Esophagus muscularis mucosa (tissue), 4 donors: ENCODE data around the gene RRM1. TPM values are rescaled to one million over a fixed set of nuclear protein-coding genes. Genes with fewer than 3 reads are reported as not detected.

Experiments used
- DNase-seq: peaks from one replicate; pipeline ENCODE4 v3.0.0-alpha.2; 2017; ENCODE audit errors: extremely low spot score
- H3K27ac ChIP-seq, 4 donors: fragments of 200-600 bp; sonication (generic); replicated peaks in 1 of 4; 1 replicate in 3 of 4; 2 replicates in 1 of 4; pipeline ENCODE4 v1.5.1; 2016 to 2019; ENCODE audit warnings: mild to moderate bottlenecking in 1 of 4
- H3K27me3 ChIP-seq, 4 donors: fragments of 200-600 bp; sonication (generic); one replicate each; pipeline versions ENCODE4 v1.5.1 to v1.6.0; 2016 to 2019
- H3K36me3 ChIP-seq, 4 donors: fragments of 200-600 bp; sonication (generic); one replicate each; pipeline ENCODE4 v1.5.1; 2016 to 2019
- H3K4me1 ChIP-seq, 4 donors: fragments of 200-600 bp; sonication (generic); one replicate each; pipeline ENCODE4 v1.5.1; 2016 to 2019
- H3K4me3 ChIP-seq, 4 donors: fragments of 200-600 bp; sonication (generic); 1 replicate in 2 of 4; 2 replicates in 2 of 4; pipeline ENCODE4 v1.5.1; 2016 to 2019; ENCODE audit warnings: mild to moderate bottlenecking in 4 of 4, moderate library complexity in 1 of 4
- H3K9me3 ChIP-seq, 4 donors: fragments of 200-600 bp; sonication (generic); 1 replicate in 3 of 4; 2 replicates in 1 of 4; pipeline ENCODE4 v1.5.1; 2016 to 2019
- EP300 ChIP-seq: sonication (generic); formaldehyde crosslinking; IDR thresholded peaks from one replicate; pipeline ENCODE4 v1.6.1; 2017; ENCODE audit warnings: antibody characterized with exemption
- POLR2A ChIP-seq: fragments of 450-650 bp; IDR thresholded peaks from one replicate; pipeline ENCODE4 v1.6.1; 2017; ENCODE audit warnings: antibody characterized with exemption, moderate library complexity, mild to moderate bottlenecking, low read depth
- POLR2AphosphoS5 ChIP-seq, 2 donors: sonication (generic); formaldehyde crosslinking; IDR thresholded peaks; one replicate each; pipeline ENCODE4 v1.6.1; 2017; ENCODE audit warnings: antibody characterized with exemption in 2 of 2
- WGBS: methylation state at CpG from one replicate; pipeline ENCODE4 v1.1.5; 2018; 5-methylcytosine and 5-hydroxymethylcytosine counted together
- intact Hi-C: fragments of 100-400 bp; cut with DNase I; formaldehyde crosslinking; loops from one replicate; pipeline ENCODE4 v1.15.1; 2023
- total RNA-seq, 4 donors: library from RNA; depleted of rRNA; stranded (reverse); fragments of >200 nt; gene quantifications; one replicate each; pipeline versions ENCODE4 v1.1.0 to v1.2.1, GENCODE V29; 2016
- TF ChIP-seq, protein P1 (sequence below), 3 experiments: fragments of 200-600 bp in 2 of 3; fragments of 450-650 bp in 1 of 3; sonication (generic) in 2 of 3; IDR thresholded peaks; one replicate each; pipeline ENCODE4 v1.5.1; 2017 to 2019; ENCODE audit warnings: antibody characterized with exemption in 3 of 3, mild to moderate bottlenecking in 2 of 3, moderate library complexity in 1 of 3

RRM1 gene
- 10 to 100 TPM; 26.6 to 44.0 (median 41.0) TPM for total RNA-seq

DNA sequence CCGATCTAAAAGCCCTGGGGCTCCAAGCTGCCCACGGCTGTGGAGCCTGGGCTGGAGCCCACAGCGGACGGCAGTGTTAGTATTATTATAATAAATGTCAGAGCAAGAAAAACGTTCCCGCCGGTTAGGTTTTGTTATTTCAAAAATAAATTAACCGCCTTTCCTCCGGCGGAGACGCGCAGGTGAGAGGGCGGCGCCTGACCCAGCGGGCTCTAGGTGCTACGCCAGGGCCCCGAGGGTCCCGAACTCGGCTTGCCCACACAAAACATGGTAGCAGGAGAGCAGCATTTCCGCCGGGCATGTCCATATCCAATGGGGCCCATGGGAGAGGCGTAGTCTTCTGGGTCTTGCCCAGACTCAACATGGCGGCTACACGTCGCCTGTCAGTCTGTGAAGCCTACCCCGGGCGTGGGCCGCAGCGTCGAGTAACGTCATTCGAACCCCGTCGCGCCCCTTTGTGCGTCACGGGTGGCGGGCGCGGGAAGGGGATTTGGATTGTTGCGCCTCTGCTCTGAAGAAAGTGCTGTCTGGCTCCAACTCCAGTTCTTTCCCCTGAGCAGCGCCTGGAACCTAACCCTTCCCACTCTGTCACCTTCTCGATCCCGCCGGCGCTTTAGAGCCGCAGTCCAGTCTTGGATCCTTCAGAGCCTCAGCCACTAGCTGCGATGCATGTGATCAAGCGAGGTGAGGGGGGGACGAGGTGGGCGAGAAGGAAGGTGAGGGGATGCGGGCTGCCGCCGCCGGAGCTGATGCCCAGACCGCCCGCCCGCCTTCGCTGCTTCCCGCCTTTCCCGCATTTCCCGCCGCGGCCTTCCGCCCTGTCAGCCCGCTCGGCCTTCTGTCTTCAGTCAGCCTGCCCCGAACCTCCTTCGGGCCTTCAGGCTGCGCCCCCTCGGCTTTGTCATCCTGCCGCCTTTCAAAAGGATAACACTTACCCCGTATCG, at the start of gene RRM1:
TSS of gene RRM1 (plus strand) at position 452 of the 944 bp plus-strand sequence. CDS start at position 666, 214 bp downstream.
- H3K9me3 ChIP-seq: no peaks in the 10 kb centered on the region
- H3K27me3 ChIP-seq: no peaks in the 10 kb centered on the region
- peaks cover 16 to 38% (median 29%) of the 10 kb centered on the region in 4 donors for H3K4me1 ChIP-seq
- H3K36me3 ChIP-seq: peaks cover 0 to 25% (median 12%) of the 10 kb centered on the region in 4 donors
- peak within 1 kb of the TSS; percentile 73 to 85 (median 80) for H3K4me3 ChIP-seq
- DNase-seq: peak; percentile 97
- under 1% methylated on average over 53 of the region's 74 CpGs for WGBS
- intact Hi-C loops: no loop called here
- TF ChIP-seq POLR2AphosphoS5 (IDR thresholded peaks at IDR 0.05) (peak; percentile 90 to 95), EP300 (no peak)
- peak within 1 kb of the TSS; percentile 93 to 97 (median 96) for H3K27ac ChIP-seq

DNA sequence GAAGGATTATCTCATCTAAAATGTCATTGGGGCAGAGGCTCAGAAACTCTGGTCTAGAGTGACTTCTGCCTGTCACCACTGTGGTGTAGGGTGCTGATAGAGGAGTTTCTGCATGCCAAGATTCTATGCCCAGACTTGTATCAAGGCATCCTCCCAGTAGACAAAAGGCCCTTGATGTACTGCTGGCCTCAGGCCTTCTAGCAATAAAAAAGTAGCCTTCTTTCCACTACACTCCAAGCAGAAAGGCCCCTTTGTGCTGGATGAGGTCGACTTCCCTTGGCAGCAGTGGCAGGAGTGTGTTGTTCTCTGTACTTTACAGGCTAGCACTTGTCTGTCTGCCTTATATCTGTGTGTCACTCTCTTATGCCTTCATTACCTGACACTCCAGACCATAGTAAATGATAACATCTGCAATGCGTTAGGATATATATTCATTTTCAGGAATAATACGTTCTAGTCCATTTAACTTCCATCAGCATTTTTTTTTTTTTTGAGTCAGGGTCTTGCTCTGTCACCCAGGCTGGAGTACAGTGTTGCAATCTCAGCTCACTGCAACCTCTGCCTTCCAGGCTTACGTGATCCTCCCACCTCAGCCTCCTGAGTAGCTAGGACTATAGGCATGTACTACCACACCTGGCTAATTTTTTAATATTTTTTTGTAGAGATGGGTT, 49.5 kb upstream of the RRM1 start:
- Histone ChIP-seq H3K27ac (peak overlapping the region in 2 of 4 donors; percentile 6 to 21), H3K27me3 (no peaks in the 10 kb centered on the region), H3K36me3 (no peaks in the 10 kb centered on the region), H3K9me3 (no peaks in the 10 kb centered on the region), H3K4me3 (no peak overlapping the region), H3K4me1 (peaks cover 19 to 40% (median 38%) of the 10 kb centered on the region in 4 donors)
- TF ChIP-seq, protein P1, sequence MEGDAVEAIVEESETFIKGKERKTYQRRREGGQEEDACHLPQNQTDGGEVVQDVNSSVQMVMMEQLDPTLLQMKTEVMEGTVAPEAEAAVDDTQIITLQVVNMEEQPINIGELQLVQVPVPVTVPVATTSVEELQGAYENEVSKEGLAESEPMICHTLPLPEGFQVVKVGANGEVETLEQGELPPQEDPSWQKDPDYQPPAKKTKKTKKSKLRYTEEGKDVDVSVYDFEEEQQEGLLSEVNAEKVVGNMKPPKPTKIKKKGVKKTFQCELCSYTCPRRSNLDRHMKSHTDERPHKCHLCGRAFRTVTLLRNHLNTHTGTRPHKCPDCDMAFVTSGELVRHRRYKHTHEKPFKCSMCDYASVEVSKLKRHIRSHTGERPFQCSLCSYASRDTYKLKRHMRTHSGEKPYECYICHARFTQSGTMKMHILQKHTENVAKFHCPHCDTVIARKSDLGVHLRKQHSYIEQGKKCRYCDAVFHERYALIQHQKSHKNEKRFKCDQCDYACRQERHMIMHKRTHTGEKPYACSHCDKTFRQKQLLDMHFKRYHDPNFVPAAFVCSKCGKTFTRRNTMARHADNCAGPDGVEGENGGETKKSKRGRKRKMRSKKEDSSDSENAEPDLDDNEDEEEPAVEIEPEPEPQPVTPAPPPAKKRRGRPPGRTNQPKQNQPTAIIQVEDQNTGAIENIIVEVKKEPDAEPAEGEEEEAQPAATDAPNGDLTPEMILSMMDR (IDR thresholded peaks at IDR 0.05): no peak
- TF ChIP-seq EP300 (no peak), POLR2A (no peak), POLR2AphosphoS5 (IDR thresholded peaks at IDR 0.05) (no peak)
- 51% methylated on average over 4 of the region's 4 CpGs for WGBS
- intact Hi-C loops: no loop called here
- DNase-seq: no peak

DNA sequence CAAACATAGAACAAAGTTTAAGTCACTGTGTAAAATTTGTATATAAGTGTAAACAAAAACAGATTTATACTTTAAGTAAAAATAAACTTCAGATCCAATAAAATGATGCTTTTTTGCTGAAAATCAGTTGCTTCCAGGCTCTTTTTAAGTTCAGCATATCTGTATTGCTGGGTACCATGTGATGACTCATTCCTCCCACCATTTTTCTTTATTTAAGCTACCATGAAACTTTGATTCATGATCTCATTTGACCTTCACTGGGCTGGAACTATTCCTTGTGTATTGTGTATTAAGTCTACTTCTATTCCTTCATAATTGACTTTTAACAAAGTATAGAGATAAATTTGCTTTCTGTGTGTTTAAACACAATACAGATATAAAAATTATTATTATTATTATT, 46.3 kb upstream of the RRM1 start:
- no peak overlapping the region for H3K27ac ChIP-seq
- peaks cover 19 to 33% (median 28%) of the 10 kb centered on the region in 4 donors for H3K4me1 ChIP-seq
- intact Hi-C loops: no loop called here
- H3K4me3 ChIP-seq: no peak overlapping the region
- no peaks in the 10 kb centered on the region for H3K9me3 ChIP-seq
- H3K36me3 ChIP-seq: peaks cover 0 to 4% (median 2%) of the 10 kb centered on the region in 4 donors
- DNase-seq: no peak
- TF ChIP-seq, protein P1 (IDR thresholded peaks at IDR 0.05): no peak
- TF ChIP-seq POLR2A (no peak), POLR2AphosphoS5 (IDR thresholded peaks at IDR 0.05) (no peak), EP300 (no peak)
- H3K27me3 ChIP-seq: no peaks in the 10 kb centered on the region

DNA sequence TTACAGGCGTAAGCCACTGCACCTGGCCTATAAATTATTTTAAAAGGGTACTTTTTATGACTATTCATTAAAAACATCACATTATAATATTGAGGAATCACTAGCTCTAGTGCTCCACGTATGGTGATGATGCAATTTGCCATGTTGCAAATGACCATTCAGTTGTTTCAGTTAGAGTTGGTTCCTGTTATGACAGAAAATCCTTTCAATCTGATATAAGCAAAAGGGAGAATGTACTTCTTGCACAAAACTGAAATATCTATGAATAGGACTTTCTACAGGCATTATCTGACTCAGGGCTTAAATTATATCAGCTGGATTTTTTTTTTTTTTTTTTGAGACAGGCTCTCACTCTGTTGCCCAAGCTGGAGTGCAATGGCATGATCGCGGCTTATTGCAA, 45.6 kb upstream of the RRM1 start:
- H3K27me3 ChIP-seq: no peaks in the 10 kb centered on the region
- intact Hi-C loops: no loop called here
- 81% methylated on average over 4 of the region's 4 CpGs for WGBS

More for the DNA sequence above, 45.6 kb upstream of the RRM1 start:
- TF ChIP-seq POLR2A (no peak), EP300 (no peak), POLR2AphosphoS5 (IDR thresholded peaks at IDR 0.05) (no peak)
- TF ChIP-seq, protein P1 (IDR thresholded peaks at IDR 0.05): no peak
- Histone ChIP-seq H3K27ac (no peak overlapping the region), H3K36me3 (peaks cover 0 to 4% (median 2%) of the 10 kb centered on the region in 4 donors), H3K4me3 (no peak overlapping the region), H3K4me1 (peaks cover 14 to 27% (median 23%) of the 10 kb centered on the region in 4 donors), H3K9me3 (no peaks in the 10 kb centered on the region)
- DNase-seq: no peak
